HG03039 (cell line): ENCODE data around the gene SEMA6A.

Experiments used
- ATAC-seq: cut with Tn5 transposase; IDR thresholded peaks from one replicate; pipeline ENCODE4 v1.9.1; 2021; ENCODE audit warnings: mild to moderate bottlenecking, moderate library complexity; ENCODE audit not compliant: unreplicated experiment

Gene SEMA6A

GRCh38 chr5:116467465-116467843 lies 107.2 kb downstream of the SEMA6A start:
- no peak for ATAC-seq

GRCh38 chr5:116466727-116467464 lies 107.7 kb downstream of the SEMA6A start:
- no peak for ATAC-seq

- no peak for ATAC-seq
Measured at GRCh38 chr5:116465411-116465810, 109.2 kb downstream of the SEMA6A start.

- no peak for ATAC-seq
Measured at GRCh38 chr5:116464144-116464708, 110.4 kb downstream of the SEMA6A start.

- no peak for ATAC-seq
Measured at GRCh38 chr5:116462500-116462899, 112.1 kb downstream of the SEMA6A start.

- ATAC-seq: no peak
Measured at GRCh38 chr5:116459301-116459700, 115.3 kb downstream of the SEMA6A start.

- ATAC-seq: no peak
Measured at GRCh38 chr5:116457062-116457461, 117.6 kb downstream of the SEMA6A start.

- ATAC-seq: no peak
Measured at GRCh38 chr5:116456036-116456435, 118.6 kb downstream of the SEMA6A start.

GRCh38 chr5:116455061-116455460 lies 119.6 kb downstream of the SEMA6A start:
- no peak for ATAC-seq

GRCh38 chr5:116454417-116454927 lies 120.2 kb downstream of the SEMA6A start:
- peak; percentile 99 for ATAC-seq

- no peak for ATAC-seq
Measured at GRCh38 chr5:116453988-116454411, 120.6 kb downstream of the SEMA6A start.

GRCh38 chr5:116452774-116453368 lies 121.8 kb downstream of the SEMA6A start:
- no peak for ATAC-seq

GRCh38 chr5:116451905-116452450 lies 122.6 kb downstream of the SEMA6A start:
- no peak for ATAC-seq

- ATAC-seq: no peak
Measured at GRCh38 chr5:116451066-116451465, 123.6 kb downstream of the SEMA6A start.

GRCh38 chr5:116449458-116449857 lies 125.2 kb downstream of the SEMA6A start:
- ATAC-seq: no peak

- ATAC-seq: no peak
Measured at GRCh38 chr5:116448870-116449427, 125.7 kb downstream of the SEMA6A start.

GRCh38 chr5:116448450-116448849 lies 126.2 kb downstream of the SEMA6A start:
- no peak for ATAC-seq

- no peak for ATAC-seq
Measured at GRCh38 chr5:116446356-116447005, 128.1 kb downstream of the SEMA6A start.

GRCh38 chr5:116445311-116445710 lies 129.3 kb downstream of the SEMA6A start:
- ATAC-seq: no peak

GRCh38 chr5:116444373-116445295 lies 130.0 kb downstream of the SEMA6A start:
- ATAC-seq: no peak
